Measurements from ENCODE around the gene TBC1D7.
"Not testable (repeated sequence)": the region's sequence is repeated elsewhere in the genome, so short reads cannot be mapped to it uniquely, and the experiment has no call there.

The TBC1D7 gene

GRCh38 chr6:13355999-13356785 lies 27.9 kb upstream of the TBC1D7 start:
- peak; percentile 83 for DNase-seq (ENCODE audit: low spot score)

- DNase-seq (ENCODE audit: low spot score), result peak; percentile 60
These were observed 27.0 kb upstream of the TBC1D7 start for GRCh38 chr6:13355043-13355945.

GRCh38 chr6:13354331-13355042 lies 26.1 kb upstream of the TBC1D7 start:
- DNase-seq (ENCODE audit: low spot score), result no peak

- no peak for DNase-seq (ENCODE audit: low spot score)
These were observed 23.8 kb upstream of the TBC1D7 start for GRCh38 chr6:13352165-13352564.

GRCh38 chr6:13351271-13351670 lies 22.9 kb upstream of the TBC1D7 start:
- no peak for DNase-seq (ENCODE audit: low spot score)

GRCh38 chr6:13349811-13350506 lies 21.6 kb upstream of the TBC1D7 start:
- DNase-seq (ENCODE audit: low spot score), result no peak

- DNase-seq (ENCODE audit: low spot score), result no peak
These were observed 20.2 kb upstream of the TBC1D7 start for GRCh38 chr6:13348334-13349113.

GRCh38 chr6:13346245-13346644 lies 17.9 kb upstream of the TBC1D7 start:
- DNase-seq (ENCODE audit: low spot score), result no peak

- no peak for DNase-seq (ENCODE audit: low spot score)
These were observed 14.2 kb upstream of the TBC1D7 start for GRCh38 chr6:13342414-13343019.

- DNase-seq (ENCODE audit: low spot score), result no peak
These were observed 11.7 kb upstream of the TBC1D7 start for GRCh38 chr6:13339863-13340630.

GRCh38 chr6:13338038-13338437 lies 9.7 kb upstream of the TBC1D7 start:
- no peak for DNase-seq (ENCODE audit: low spot score)

- peak; percentile 68 for DNase-seq (ENCODE audit: low spot score)
These were observed 8.2 kb upstream of the TBC1D7 start for GRCh38 chr6:13336553-13336952.

- DNase-seq (ENCODE audit: low spot score), result no peak
These were observed 6.6 kb upstream of the TBC1D7 start for GRCh38 chr6:13334953-13335352.

- DNase-seq (ENCODE audit: low spot score), result no peak
These were observed 4.0 kb upstream of the TBC1D7 start for GRCh38 chr6:13332349-13332706.

- DNase-seq (ENCODE audit: low spot score), result peak; percentile 42
These were observed 3.4 kb upstream of the TBC1D7 start for GRCh38 chr6:13331516-13332348.

- DNase-seq (ENCODE audit: low spot score), result no peak
These were observed 492 bp upstream of the TBC1D7 start for GRCh38 chr6:13328875-13329183.

- DNase-seq (ENCODE audit: low spot score), result no peak
These were observed 654 bp downstream of the TBC1D7 start for GRCh38 chr6:13327691-13328075.

GRCh38 chr6:13326031-13326586 lies 2.2 kb downstream of the TBC1D7 start:
- not testable (repeated sequence) for DNase-seq (ENCODE audit: low spot score)

All from activated CD4-positive, alpha-beta T cell treated with anti-CD3 and anti-CD28 coated beads, Interleukin-2, Interleukin-4, amounts not matched to agents 100 ng/mL and 50 ng/mL, durations not matched to agents 16 hours and 8 hours (primary cell).